DLD1 (cell line): Measurements from ENCODE around the gene DBH.

Experiments used
- in situ Hi-C: cut with HindIII; loops from 2 replicates; pipeline ENCODE4 v1.10.0; 2017; ENCODE audit warnings: low sequenced_read_pairs

The DBH gene

DNA sequence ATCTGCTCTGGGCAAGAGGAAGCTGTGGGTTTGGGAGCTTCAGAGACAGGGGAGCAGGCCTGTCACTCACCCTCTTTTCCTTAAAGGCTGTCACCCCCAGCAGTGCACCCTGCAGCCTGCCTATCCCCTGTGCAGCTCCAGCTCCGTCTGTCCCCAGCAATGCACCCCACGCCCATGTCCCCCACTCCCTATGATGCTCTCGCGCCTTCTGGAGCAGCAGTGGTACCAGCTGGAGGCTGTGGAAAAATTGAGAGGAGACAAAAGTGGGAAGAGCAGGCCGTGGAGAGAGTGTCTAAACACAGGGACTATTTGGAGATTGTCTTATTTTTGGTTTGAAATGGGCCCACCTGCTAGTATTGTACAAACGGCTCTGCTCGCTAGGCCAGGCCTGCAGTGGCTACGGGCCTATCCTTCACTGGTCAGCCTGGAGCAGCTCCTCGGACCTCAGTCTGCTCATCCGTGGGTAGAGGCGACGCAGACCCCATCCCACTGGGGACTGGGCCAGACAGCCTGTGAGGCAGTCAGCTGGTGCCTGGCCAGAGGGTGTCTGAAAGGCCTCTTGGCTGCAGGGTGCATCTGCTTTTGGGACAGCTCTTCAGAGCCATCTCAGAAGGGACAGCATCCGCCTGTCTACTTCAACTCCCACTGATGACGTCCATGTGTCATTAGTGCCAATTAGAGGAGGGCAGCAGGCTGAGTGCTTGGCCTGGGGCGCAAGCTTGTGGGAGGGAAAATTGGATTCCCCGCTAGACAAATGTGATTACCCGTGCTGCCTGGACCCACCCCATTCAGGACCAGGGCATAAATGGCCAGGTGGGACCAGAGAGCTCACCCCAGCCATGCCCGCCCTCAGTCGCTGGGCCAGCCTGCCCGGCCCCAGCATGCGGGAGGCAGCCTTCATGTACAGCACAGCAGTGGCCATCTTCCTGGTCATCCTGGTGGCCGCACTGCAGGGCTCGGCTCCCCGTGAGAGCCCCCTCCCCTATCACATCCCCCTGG is at the start of gene DBH:
Gene DBH, plus strand, starts transcription at position 831 of the 999 bp plus-strand sequence. Its CDS starts 9 bp downstream, at position 840.
- in situ Hi-C loops: no loop called here

DNA sequence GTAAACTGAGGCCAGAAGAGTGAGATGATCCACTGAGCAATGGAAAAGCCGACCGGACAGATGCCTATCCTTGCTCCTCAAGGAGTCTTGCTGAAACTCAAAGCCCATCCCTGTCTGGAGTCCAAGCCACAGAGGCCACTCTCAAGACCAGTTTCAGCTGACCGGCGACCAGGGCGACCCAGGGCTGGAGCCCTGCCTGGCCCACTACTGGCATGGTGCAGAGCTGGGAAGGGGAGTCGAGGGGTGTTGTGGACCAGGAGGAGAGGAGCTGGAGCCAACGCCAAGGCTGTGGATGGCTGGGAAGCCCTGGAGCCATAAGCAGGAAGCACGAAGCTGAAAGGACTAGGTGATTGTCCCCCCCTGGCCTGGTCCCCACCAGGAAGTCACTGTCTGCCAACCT is 49.1 kb upstream of the DBH start:
- in situ Hi-C loops: no loop called here

DNA sequence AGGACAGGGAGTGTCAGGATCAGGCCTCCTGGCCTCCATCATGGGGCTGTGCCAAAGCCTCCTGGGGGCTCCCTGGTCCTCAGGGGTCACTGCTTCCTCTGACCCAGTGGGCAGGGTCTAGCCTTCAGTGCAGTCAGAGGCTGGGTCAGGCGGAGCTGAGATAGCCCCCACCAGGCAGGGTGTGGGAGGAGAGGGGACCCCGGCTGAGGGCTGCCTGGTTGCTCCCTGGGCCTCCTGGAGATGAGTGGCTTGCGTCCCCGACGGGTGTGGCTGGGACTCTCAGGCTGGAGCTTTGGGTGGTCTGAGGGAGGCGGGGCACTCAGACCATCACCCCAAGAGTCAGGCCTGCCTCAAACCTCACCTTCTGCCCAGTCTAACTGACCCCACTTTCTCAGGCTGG is 48.7 kb upstream of the DBH start:
- in situ Hi-C loops: no loop called here

DNA sequence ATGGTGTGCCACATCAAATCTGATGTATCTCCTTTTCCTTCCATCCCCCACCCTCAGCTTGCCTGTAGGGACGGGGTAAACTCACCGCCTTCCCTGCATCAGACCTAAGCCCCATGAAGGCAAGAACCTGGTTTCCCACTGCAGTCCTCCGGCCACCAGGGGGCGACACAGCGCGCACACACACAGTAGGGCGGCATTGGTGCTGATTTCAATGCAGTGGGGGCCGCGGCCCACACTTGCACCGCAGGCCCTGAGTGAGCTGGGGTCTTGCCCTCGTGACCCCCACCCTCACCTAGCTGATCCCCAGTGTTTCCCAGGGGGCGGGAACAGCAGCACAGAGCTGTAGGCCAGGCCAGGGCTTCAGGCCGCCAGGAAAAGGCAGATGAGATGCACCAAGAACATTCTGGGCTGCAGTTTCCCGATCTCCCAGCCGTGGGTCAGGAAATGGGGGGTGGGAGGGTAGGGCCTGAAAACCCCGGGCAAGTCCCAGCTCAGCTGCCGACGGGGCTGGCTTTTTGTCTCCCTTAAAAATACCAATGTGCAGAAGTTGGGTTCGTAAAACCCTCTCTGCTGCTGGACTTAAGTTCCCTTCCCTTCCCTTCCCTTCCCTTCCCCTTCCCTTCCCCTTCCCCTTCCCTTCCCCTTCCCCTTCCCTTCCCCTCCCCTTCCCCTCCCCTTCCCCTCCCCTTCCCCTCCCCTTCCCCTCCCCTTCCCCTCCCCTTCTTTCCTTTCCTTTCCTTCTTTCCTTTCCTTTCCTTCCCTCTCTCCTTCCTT is 46.5 kb upstream of the DBH start:
- in situ Hi-C loops: no loop called here

DNA sequence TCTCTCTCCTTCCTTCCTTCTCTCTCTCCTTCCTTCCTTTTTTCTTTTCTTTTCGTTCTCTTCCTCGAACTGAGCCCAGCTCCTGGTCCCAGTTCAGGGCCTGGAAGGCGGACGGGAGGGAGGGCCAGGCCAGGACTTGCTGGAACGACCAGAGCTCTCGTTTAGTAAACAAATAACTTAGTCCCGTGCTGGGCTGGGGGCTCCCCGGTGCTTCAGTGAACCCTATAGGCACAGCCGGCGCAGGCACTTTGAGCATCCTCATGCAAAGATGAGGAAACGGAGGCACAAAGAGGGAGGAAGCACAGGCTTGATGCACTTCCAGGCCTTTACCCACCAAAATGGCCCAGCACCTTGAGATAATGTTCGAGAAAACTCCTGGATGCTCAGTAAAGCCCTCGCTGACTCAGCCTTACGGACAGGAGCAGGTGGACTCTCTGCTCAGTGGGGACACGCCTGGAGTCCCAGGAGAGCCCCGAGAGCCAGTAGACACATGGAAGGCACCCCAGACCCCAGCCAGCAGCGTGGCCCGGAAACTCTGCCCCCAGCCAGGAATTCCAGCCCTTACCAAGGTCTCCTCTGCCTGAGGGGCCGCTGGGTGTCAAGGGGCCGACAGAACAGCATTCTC is 45.8 kb upstream of the DBH start:
- in situ Hi-C loops: no loop called here

DNA sequence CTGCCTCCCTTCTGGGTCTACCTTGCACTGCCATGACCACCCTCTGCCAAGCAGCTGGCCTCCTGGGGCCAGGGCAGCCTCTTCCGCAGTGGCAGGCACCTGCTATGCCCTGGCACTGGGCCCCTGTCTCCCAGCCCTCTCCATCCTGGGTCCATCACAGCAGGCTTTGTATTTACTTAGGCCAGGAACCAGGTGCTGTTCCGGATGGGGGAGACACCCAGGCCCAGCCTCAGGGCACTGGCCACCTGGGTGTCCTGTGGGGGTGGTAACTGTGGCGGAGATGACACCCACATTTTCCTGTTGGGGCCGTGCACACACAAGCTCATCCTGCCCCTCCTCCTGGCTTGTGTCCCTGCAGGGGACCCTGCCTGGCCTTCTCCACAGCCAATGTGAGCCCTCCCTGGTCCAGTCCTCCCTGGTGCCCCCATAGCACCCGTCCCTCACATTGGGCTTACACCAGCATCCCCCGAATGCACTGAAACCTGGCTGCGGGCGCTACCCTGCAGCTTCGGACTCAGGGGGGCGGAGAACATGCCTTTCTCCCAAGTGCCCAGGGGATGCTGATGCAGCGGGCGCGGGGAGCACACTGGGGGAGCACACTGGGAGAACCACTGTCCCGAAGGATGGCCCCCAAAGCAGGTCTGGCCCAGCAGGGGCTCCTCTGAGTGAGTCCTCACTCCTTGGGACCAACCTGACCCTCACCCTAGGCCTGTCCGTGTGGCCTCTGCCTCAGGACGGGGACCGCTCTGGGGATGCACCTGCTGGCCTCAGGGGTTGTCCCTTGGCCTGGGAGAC is 44.9 kb upstream of the DBH start:
- in situ Hi-C loops: no loop called here

DNA sequence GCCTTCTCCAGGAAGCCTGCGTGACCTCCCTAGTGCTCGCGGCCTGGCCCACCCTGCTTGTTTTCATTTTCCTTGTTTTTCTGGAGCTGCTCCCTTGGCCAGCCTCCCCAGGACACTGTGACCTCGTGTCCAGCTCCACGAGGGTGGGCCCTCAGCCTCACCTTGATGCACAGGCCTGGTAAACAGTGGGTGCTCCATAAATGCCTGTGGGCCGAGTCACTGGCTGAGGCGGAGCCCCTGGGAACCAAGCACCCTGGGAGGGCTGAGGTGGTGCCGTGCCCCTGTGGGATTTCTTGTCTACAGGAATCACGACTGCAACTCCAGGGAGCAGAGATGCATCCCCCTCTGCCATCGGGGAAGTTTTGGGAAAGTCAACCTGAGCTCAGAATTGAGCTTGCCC is 44.2 kb upstream of the DBH start:
- in situ Hi-C loops: no loop called here

DNA sequence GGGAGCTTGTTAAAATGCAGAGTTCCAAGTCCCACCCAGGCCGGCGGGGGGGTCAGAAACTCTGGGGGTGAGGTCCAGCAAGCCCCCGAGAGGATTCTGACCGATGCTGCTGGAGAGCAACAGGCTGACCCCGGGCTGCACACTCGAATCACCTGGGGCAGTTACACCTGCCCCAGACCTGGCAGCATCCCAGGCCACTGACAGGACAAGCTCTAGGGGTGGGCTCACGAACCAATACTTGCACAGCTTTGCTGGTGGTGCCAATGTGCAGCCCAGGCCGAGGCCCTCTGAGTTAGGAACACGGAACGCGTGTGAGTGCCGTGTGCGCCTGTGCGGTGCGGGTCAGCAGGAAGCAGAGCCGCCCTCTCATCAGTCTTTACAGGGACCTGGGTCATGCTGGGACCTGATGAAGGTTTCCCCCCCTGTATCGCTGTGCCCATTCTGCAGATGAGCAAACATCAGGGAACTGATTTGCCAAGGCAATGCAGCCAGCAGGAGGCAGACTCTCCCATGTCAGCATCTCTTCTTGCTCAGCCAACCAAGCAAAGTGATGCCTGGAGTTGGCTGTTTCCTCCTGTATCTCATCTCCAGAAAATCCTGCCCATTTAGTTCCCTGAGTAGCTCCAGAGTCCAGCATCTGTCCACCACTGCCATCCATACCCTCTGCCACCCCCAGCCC is 43.3 kb upstream of the DBH start:
- in situ Hi-C loops: no loop called here

DNA sequence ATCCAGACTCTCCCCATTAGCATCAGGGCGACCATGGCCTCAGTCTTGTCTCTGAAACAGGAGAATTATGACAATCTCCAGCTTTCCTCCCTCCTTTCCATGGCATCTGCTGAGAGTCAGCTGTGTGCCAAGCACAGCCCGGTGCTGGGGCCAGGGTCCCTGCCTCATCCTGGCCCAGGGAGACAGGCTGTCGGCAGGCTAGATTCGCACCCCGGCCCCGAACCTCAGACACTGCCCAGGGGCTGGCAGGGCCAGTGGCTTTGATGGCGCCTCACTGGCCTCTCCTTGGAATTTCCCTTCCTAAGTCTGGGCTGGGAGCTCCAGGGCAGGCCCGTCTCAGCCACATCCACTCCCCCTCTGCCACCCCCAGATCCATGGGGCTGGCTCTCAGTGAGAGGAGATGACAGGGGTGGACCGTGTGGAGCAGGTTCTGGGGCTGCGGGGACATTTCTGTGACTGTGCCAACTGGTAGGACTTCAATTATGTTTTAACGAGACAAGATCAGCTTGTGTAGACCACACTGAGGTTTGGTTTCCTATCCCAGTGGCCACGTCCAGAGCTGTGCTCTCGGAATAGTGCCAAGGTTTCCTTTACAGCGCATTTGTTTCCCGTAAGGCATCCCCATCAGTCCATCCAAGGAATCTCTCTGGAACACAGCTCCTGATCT is 42.4 kb upstream of the DBH start:
- in situ Hi-C loops: no loop called here

DNA sequence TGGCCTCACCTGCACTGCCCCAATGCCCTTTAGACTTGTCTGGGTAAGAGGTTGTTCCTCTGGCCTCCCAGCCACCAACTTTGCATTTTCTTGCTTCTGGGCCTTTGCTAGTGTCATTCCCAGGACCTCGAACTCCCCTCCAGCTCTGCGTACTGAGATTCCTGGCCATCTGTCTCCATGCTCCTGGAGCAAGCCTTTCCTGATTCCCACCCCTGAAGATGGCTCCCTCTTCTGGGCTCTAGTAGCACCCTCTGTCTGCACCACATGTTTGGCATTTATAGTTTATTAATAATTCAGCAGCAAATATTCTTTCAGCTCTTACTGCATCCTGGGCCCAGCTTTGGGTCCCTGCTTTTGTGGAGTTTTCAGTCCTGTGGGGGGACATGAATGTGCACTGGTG is 41.9 kb upstream of the DBH start:
- in situ Hi-C loops: no loop called here

DNA sequence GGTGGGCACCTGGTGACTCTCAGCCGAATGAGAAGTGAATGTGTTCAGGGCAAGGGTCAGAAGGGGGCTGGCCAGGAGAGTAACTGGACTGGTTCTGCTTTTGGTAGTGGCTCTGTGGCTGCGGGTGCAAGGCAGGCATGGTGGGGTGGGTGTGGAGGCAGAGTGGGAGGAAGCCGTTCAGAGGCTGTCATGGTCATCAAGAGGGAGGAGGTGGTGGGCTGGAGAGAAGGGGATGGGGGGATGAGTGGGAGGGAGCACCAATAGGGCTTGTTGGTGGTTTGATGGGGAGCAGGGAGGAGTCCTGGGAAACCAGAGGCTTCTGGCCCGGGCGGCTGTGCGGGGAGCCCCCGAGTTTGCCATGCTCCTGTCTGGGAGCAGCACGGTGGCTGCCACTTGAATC is 40.3 kb upstream of the DBH start:
- in situ Hi-C loops: no loop called here

DNA sequence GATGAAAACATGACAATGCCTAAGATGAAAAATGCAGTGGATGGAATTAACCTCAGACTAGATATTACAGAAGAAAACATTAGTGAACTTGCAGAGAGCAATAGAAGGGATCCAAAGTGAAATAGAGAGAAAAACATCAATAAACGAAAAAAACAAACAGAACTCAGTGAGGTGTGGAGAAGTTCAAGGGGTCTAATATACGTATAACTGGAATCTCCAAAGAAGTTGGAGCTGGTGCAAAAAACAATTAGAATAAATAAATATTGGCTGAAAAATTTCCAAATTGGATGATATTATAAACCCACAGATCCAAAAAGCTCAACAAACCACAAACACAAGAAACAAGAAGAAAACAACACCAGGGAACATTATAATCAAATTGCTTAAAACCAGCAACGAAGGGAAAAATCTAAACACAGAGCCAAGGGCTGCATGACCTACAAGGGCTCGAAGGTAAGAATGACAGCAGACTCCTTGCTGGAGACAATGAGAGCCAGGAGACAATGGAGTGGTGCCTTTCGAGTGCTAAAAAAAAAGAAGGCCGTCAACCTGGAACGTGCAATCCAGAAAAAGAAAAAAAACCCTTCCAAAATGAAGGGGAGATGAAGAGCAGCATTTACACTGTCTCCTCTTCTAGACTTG is 38.7 kb upstream of the DBH start:
- in situ Hi-C loops: no loop called here

DNA sequence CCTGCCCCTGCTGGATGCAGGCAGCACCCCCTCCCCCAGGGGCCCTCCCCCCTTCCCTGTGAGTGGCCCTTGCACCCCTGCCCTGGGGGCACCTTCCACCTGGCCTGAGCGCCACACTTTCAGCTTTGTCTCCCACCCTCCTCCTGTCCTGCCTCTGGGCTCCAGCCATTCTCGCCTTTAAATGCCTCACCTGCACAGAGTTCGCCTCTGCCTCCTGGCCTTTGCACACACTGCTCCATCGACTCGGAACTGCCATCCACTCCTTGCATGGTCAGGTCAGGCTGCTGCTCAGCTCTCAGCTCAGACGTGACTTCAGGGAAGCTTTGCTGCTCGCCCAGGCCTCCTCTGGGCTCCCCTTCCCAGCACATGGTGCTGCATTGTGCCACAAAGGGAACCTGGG is 37.2 kb upstream of the DBH start:
- in situ Hi-C loops: no loop called here

DNA sequence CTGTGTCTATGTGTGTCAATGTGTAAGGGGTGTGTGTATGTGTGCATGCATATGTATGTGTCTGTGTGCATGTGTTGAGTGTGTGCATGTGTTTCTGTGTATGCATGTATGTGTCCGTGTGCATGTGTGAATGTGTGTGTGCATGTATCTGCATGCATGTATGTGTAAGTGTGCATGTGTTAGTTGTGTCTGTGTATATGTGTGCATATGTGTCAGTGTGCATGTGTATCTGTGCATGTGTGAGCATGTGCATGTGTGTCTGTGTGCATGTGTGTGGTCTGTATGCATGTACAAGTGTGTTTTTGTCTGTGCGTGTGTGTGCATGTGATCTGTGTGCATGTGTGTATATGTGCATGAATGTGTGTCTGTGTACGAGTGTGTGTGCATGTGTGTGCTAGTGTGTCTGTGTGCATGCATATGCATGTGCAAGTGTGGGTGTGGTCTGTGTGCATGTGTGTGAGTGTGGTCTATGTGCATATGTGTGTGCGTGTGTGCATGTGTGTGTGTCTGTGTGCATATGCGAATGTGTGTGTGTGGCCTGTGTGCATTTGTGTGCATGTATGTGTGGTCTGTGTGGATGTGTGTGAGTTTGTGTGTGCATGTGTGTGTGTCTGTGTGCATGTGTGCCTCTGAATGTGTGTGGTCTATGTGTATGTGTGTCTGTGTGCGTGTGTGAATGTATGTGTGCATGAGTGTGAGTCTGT is 36.5 kb upstream of the DBH start:
- in situ Hi-C loops: no loop called here

DNA sequence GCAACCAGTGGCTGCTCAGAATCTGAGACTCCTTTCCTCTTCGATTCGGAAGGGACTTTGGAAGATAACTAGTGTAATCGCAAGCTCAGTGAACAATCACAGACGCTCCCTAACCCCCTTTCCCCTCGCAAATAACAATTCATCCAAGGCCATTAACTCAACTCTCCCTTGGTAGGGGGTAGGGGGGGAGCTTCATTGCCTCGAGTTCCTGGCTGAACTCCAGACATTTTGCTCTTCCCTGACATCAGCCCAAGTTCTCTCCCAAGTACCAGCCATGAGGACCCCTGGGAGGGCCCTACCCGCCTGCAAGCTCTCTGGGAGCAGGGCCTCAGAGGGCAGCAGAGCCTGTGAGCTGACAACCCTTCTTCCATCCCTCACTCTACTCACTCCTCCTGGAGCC is 35.4 kb upstream of the DBH start:
- in situ Hi-C loops: no loop called here

DNA sequence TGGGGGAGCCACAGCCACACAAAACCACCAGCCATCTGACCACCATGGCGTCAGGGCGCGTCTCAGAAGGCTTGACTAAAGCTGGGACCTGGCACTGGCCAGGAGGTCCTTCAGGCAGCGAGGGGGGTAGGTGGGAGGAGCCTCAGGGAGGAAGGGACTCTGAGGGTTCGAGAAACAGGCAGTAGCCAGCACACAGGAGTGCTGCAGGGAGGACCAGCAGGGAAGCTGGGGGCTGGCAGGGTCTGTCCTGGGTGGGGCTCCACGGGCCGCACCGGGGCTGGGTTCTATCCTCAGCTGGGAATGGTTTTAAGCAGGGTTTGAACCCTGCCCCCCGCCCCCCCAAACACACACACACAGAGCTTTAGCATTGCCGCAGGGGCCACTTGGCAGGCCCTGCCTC is 34.4 kb upstream of the DBH start:
- in situ Hi-C loops: no loop called here

DNA sequence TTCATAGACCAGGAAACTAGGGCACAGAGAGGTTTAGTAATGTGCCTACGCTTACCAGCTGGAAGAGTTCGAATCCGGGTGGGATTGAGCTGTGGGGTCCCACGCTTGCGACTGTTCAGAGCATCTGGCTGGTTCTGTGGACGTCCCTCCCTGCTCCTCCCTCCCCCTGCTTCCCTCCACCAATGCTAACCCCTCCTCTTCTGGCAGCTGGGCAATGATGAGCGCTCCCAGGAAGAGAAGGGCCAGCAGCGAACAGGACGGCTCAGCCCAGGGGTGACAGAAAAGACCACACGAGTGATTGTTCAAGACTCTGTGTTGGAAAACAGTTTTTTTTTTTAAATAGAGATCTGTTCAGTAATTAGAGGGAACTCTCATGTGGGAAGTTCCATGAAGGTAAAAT is 33.9 kb upstream of the DBH start:
- in situ Hi-C loops: no loop called here

DNA sequence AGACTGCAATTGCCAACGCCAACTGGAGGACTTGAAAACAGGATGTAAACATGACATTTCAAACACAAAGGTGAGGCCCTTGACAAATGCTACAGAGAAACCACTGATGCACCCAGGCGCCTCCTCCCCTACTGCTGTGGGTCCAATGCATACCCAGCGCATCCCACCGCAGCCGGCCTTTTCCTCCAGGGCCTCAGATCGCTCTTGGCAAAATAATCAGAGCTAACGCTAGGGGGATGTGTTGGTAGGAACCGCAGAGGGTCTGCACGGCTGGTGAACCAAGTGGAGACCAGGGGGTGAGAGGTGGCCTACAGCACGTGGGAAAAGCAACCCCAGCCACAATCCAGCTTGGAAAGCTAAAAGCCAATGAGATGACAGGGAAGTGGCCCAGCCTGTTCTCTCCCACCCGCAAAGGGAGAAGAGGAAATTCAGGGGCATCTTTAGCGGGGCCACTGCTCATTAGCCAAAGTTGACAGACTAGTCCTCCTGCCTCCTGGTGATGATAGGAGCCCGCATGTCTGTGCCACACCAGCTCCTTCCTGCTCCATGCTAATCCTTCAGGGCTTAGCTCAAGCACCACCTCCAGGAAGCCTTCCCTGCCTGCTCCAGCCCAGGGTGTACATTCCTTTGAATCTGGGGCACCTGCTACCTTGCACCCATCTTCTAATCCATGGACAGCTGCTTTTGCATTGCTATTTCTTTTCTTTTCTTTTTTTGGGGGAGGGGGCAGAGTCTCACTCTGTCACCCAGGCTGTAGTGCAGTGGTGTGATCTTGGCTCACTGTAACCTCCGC is 32.8 kb upstream of the DBH start:
- in situ Hi-C loops: no loop called here
